GM23338 (cell line): ENCODE data around the gene SH2D4B. TPM values are rescaled to one million over a fixed set of nuclear protein-coding genes. Genes with fewer than 3 reads are reported as not detected.
A peak's percentile ranks its signal among the peaks of the same experiment; 100 is the strongest.

Experiments
- ATAC-seq: fragments of 200-7000 bp; cut with Tn5 transposase; 3 replicates; pipeline ENCODE4 v1.9.1; 2020
- DNase-seq: peaks from one replicate; pipeline ENCODE4 v3.0.0-alpha.2; 2015; ENCODE audit warnings: low spot score
- H2AFZ ChIP-seq: fragments of 200-600 bp; sonication (generic); 2 replicates; pipeline ENCODE4 v1.8.0; 2016; ENCODE audit warnings: antibody characterized with exemption, mild to moderate bottlenecking, moderate library complexity
- H3F3A ChIP-seq: fragments of 200-600 bp; sonication (generic); replicated peaks from 2 replicates; pipeline ENCODE4 v1.8.0; 2017; ENCODE audit warnings: antibody characterized with exemption, mixed run types, low read depth
- H3K27ac ChIP-seq: fragments of 200-600 bp; sonication (generic); 2 replicates; pipeline ENCODE4 v1.6.1; 2016; ENCODE audit warnings: low read depth
- H3K27me3 ChIP-seq: fragments of 200-600 bp; sonication (generic); 2 replicates; pipeline ENCODE4 v1.8.0; 2016; ENCODE audit warnings: mild to moderate bottlenecking, mixed run types, moderate library complexity; ENCODE audit not compliant: insufficient read depth
- H3K36me3 ChIP-seq: fragments of 200-600 bp; sonication (generic); 2 replicates; pipeline ENCODE4 v1.8.0; 2016; ENCODE audit warnings: mild to moderate bottlenecking; ENCODE audit not compliant: insufficient read depth
- H3K4me1 ChIP-seq: fragments of 200-600 bp; sonication (generic); 2 replicates; pipeline ENCODE4 v1.8.0; 2016; ENCODE audit warnings: mild to moderate bottlenecking, moderate library complexity; ENCODE audit not compliant: insufficient read depth
- H3K4me2 ChIP-seq: fragments of 200-600 bp; sonication (generic); 2 replicates; pipeline ENCODE4 v1.7.1; 2017; ENCODE audit warnings: mixed run types
- H3K4me3 ChIP-seq: fragments of 200-600 bp; sonication (generic); 2 replicates; pipeline ENCODE4 v1.6.1; 2016; ENCODE audit warnings: mixed run types
- H3K79me2 ChIP-seq: fragments of 200-600 bp; sonication (generic); replicated peaks from 2 replicates; pipeline ENCODE4 v1.8.0; 2017; ENCODE audit warnings: mild to moderate bottlenecking; ENCODE audit not compliant: insufficient read depth
- H3K9me2 ChIP-seq: fragments of 200-600 bp; sonication (generic); 2 replicates; pipeline ENCODE4 v1.8.0; 2017; ENCODE audit not compliant: insufficient read depth
- H4K20me1 ChIP-seq: fragments of 200-600 bp; sonication (generic); replicated peaks from 2 replicates; pipeline ENCODE4 v1.8.0; 2017; ENCODE audit warnings: mild to moderate bottlenecking; ENCODE audit not compliant: insufficient read depth
- H3K27ac Mint-ChIP-seq: 2 replicates; pipeline ENCODE4 v1.8.0; 2020; ENCODE audit warnings: inconsistent platforms, mild to moderate bottlenecking, moderate library complexity, mixed read lengths
- H3K27me3 Mint-ChIP-seq: 3 replicates; pipeline ENCODE4 v1.8.0; 2022; ENCODE audit warnings: low read depth, mild to moderate bottlenecking, moderate library complexity, mixed read lengths, inconsistent platforms; ENCODE audit not compliant: insufficient read depth, poor library complexity
- H3K36me3 Mint-ChIP-seq: 3 replicates; pipeline ENCODE4 v1.8.0; 2021; ENCODE audit warnings: low read depth, mild to moderate bottlenecking, inconsistent platforms, moderate library complexity, mixed read lengths
- H3K4me1 Mint-ChIP-seq: 3 replicates; pipeline ENCODE4 v1.8.0; 2020; ENCODE audit warnings: mild to moderate bottlenecking, inconsistent platforms, mixed read lengths
- H3K4me3 Mint-ChIP-seq: 3 replicates; pipeline ENCODE4 v1.8.0; 2021; ENCODE audit warnings: moderate library complexity, mild to moderate bottlenecking, inconsistent platforms, mixed read lengths
- H3K9me3 Mint-ChIP-seq: 3 replicates; pipeline ENCODE4 v1.8.0; 2020; ENCODE audit warnings: moderate library complexity, mild to moderate bottlenecking, inconsistent platforms, mixed read lengths
- CREB1 ChIP-seq: fragments of 250-450 bp; sonication (Bioruptor Pico); IDR thresholded peaks from 2 replicates; pipeline ENCODE4 v1.5.0; 2020; ENCODE audit warnings: low read depth, mild to moderate bottlenecking, moderate library complexity
- ETS1 ChIP-seq: IDR thresholded peaks from 2 replicates; pipeline ENCODE4 v1.6.1; 2016; ENCODE audit warnings: antibody characterized with exemption
- EZH2 ChIP-seq: fragments of 200-600 bp; sonication (generic); IDR thresholded peaks from one replicate; pipeline ENCODE4 v1.8.0; 2017; ENCODE audit warnings: antibody characterized with exemption, mild to moderate bottlenecking, low read depth; ENCODE audit not compliant: unreplicated experiment
- POLR2AphosphoS5 ChIP-seq: IDR thresholded peaks from 2 replicates; pipeline ENCODE4 v1.6.1; 2016; ENCODE audit warnings: antibody characterized with exemption, low read depth
- REST ChIP-seq: IDR thresholded peaks from one replicate; pipeline ENCODE4 v1.6.1; 2018; ENCODE audit warnings: antibody characterized with exemption; ENCODE audit not compliant: unreplicated experiment
- STAT1 ChIP-seq: IDR thresholded peaks from one replicate; pipeline ENCODE4 v1.6.1; 2016; ENCODE audit warnings: antibody characterized with exemption; ENCODE audit not compliant: unreplicated experiment
- ZNF114 ChIP-seq: fragments of 250-450 bp; sonication (Bioruptor Pico); IDR thresholded peaks from 2 replicates; pipeline ENCODE4 v1.5.0; 2020; ENCODE audit warnings: mild to moderate bottlenecking, moderate library complexity
- ZNF331 ChIP-seq: fragments of 250-450 bp; sonication (Bioruptor Pico); IDR thresholded peaks from 2 replicates; pipeline ENCODE4 v1.5.0; 2020; ENCODE audit warnings: low read depth, mild to moderate bottlenecking, moderate library complexity
- ZNF462 ChIP-seq: fragments of 250-450 bp; sonication (Bioruptor Pico); IDR thresholded peaks from 2 replicates; pipeline ENCODE4 v1.5.0; 2020; ENCODE audit warnings: mild to moderate bottlenecking, moderate library complexity
- polyA plus RNA-seq: library from polyadenylated mRNA; unstranded; fragments of >200 nt; fragmentation: Nextera tagmentation; extraction: Ambion mirVana; gene quantifications from 2 replicates; pipeline ENCODE4 v1.2.1, GENCODE V29; 2016
- total RNA-seq: library from RNA; depleted of rRNA; stranded (reverse); fragments of >200 nt; shearing (Covaris generic); gene quantifications from 2 replicates; pipeline ENCODE4 v1.2.3, GENCODE V29; 2014

SH2D4B gene
- total and polyA plus RNA-seq, 2 experiments from 2014 or later, result 0.08 TPM; not detected in 1

- Histone ChIP-seq H3F3A (no peaks in the 10 kb centered on the region), H3K36me3 (no peaks in the 10 kb centered on the region), H3K4me2 (no peak overlapping the region), H2AFZ (no peak overlapping the region), H4K20me1 (no peaks in the 10 kb centered on the region), H3K4me1 (no peaks in the 10 kb centered on the region), H3K9me2 (0 out of 2 replicates have a peak, but pooled peaks cover 2% of the 10 kb centered on the region), H3K27me3 (no peaks in the 10 kb centered on the region), H3K27ac (no peak overlapping the region), H3K79me2 (no peaks in the 10 kb centered on the region), H3K4me3 (no peak overlapping the region)
- Mint-ChIP-seq H3K36me3 (no peaks in the 10 kb centered on the region), H3K4me1 (peaks cover 19% of the 10 kb centered on the region), H3K4me3 (no peak overlapping the region), H3K27ac (no peak overlapping the region), H3K27me3 (peaks cover 7% of the 10 kb centered on the region), H3K9me3 (no peaks in the 10 kb centered on the region; the same call in 2 of the 3 replicates)
- TF ChIP-seq STAT1 (no peak), ZNF114 (CRISPR knock-in tag) (no peak), REST (no peak), EZH2 (no peak), ETS1 (no peak), ZNF331 (CRISPR knock-in tag) (no peak), CREB1 (no peak)
- DNase-seq (no peak), ATAC-seq (no peak)
Measured at GRCh38 chr10:80554050-80554449, 16.3 kb downstream of the SH2D4B start.

GRCh38 chr10:80555415-80555814 lies 17.7 kb downstream of the SH2D4B start:
- peak; percentile 53 for ATAC-seq
- no peaks in the 10 kb centered on the region; the same call in 2 of the 3 replicates for H3K9me3 Mint-ChIP-seq
- no peak overlapping the region for H3K27ac Mint-ChIP-seq
- H3K4me1 Mint-ChIP-seq, result peaks cover 19% of the 10 kb centered on the region
- no peaks in the 10 kb centered on the region for H3K79me2 ChIP-seq
- no peak overlapping the region for H3K4me3 Mint-ChIP-seq
- peak; percentile 28 for DNase-seq
- peak overlapping the region; percentile 73 for H2AFZ ChIP-seq
- no peak overlapping the region for H3K4me2 ChIP-seq
- no peaks in the 10 kb centered on the region for H3K27me3 ChIP-seq
- H4K20me1 ChIP-seq, result no peaks in the 10 kb centered on the region
- H3F3A ChIP-seq, result no peaks in the 10 kb centered on the region
- no peak overlapping the region for H3K27ac ChIP-seq
- TF ChIP-seq POLR2AphosphoS5 (no peak), ZNF462 (CRISPR knock-in tag) (no peak)
- H3K4me3 ChIP-seq, result no peak overlapping the region
- no peaks in the 10 kb centered on the region for H3K36me3 ChIP-seq
- 0 out of 2 replicates have a peak, but pooled peaks cover 2% of the 10 kb centered on the region for H3K9me2 ChIP-seq
- H3K4me1 ChIP-seq, result no peaks in the 10 kb centered on the region
- no peaks in the 10 kb centered on the region for H3K36me3 Mint-ChIP-seq
- H3K27me3 Mint-ChIP-seq, result peaks cover 7% of the 10 kb centered on the region
